Measurements from ENCODE around the gene ACOD1. TPM values are rescaled to one million over a fixed set of nuclear protein-coding genes. Genes with fewer than 3 reads are reported as not detected.
"Not testable (repeated sequence)": the region's sequence is repeated elsewhere in the genome, so short reads cannot be mapped to it uniquely, and the experiment has no call there.

The ACOD1 gene
- polyA plus RNA-seq, 1 of the 3 experiments (the other 2 are of a cell fraction), result not detected

- H3K9ac ChIP-seq, result no peak overlapping the region
- WGBS (ENCODE audit: low lambda C conversion rate), result 5% methylated on average over 4 of the region's 4 CpGs
- no peaks in the 10 kb centered on the region for H3K27me3 ChIP-seq (ENCODE audit: insufficient read depth)
- no peaks in the 10 kb centered on the region for H4K20me1 ChIP-seq (ENCODE audit: insufficient read depth)
- H3K4me3 ChIP-seq (ENCODE audit: low read depth in 2 of 2, low read length in 1 of 2), result no peak overlapping the region
- H3K4me2 ChIP-seq, result no peak overlapping the region
- ChIA-PET POLR2A (no interaction called here), CTCF (interaction anchor here (0.8 kb wide), 2 partner anchors 13 to 21 kb away, joined by 3 read pairs; no protein-coding TSS in a partner anchor)
- no peaks in the 10 kb centered on the region for H3F3A ChIP-seq (replicated peaks; ENCODE audit: insufficient read depth)
- H3K36me3 ChIP-seq (replicated peaks in 1 of 2; ENCODE audit: control insufficient read depth in 1 of 2, insufficient read depth in 2 of 2, low read length in 1 of 2), result no peaks in the 10 kb centered on the region
- H3K79me2 ChIP-seq (ENCODE audit: insufficient read depth), result no peaks in the 10 kb centered on the region
- H3K4me1 ChIP-seq (ENCODE audit: control insufficient read depth in 1 of 2, insufficient read depth in 2 of 2, low read depth in 1 of 2, low read length in 1 of 2), result no peaks in the 10 kb centered on the region
- TF ChIP-seq, protein P1, sequence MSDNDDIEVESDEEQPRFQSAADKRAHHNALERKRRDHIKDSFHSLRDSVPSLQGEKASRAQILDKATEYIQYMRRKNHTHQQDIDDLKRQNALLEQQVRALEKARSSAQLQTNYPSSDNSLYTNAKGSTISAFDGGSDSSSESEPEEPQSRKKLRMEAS (IDR thresholded peaks at IDR 0.05; ENCODE audit: low read depth), result no peak
- TF ChIP-seq, protein P2, sequence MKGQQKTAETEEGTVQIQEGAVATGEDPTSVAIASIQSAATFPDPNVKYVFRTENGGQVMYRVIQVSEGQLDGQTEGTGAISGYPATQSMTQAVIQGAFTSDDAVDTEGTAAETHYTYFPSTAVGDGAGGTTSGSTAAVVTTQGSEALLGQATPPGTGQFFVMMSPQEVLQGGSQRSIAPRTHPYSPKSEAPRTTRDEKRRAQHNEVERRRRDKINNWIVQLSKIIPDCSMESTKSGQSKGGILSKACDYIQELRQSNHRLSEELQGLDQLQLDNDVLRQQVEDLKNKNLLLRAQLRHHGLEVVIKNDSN (IDR thresholded peaks at IDR 0.05; ENCODE audit: borderline replicate concordance, low read depth), result no peak
- TF ChIP-seq POLR2AphosphoS5 (IDR thresholded peaks at IDR 0.05; ENCODE audit: low read depth, low read length), result no peak
- TF ChIP-seq GABPA (IDR thresholded peaks at IDR 0.05; ENCODE audit: low read depth), result no peak
- TF ChIP-seq MEF2A (IDR thresholded peaks at IDR 0.05; ENCODE audit: borderline replicate concordance, low read depth), result no peak
- no peak for TF ChIP-seq IRF3 (IDR thresholded peaks at IDR 0.05; ENCODE audit: low read depth, low read length)
- no peak for TF ChIP-seq EP300 (IDR thresholded peaks at IDR 0.05; ENCODE audit: borderline replicate concordance in 1 of 2, low read depth in 1 of 2, low read length in 1 of 2)
- TF ChIP-seq RAD21 (IDR thresholded peaks at IDR 0.05; ENCODE audit: low read length), result no peak
- TF ChIP-seq GATA2 (CRISPR knock-in tag; IDR thresholded peaks at IDR 0.05), result no peak
- TF ChIP-seq CTCF (IDR thresholded peaks at IDR 0.05), result no peak
- TF ChIP-seq TEAD4 (IDR thresholded peaks at IDR 0.05; ENCODE audit: borderline replicate concordance, insufficient read depth), result no peak
- TF ChIP-seq USF2 (IDR thresholded peaks at IDR 0.05; ENCODE audit: borderline replicate concordance, low read depth, low read length), result no peak
- no peak for TF ChIP-seq FOSL2 (IDR thresholded peaks at IDR 0.05; ENCODE audit: borderline replicate concordance, low read depth)
- no peak for TF ChIP-seq ELF1 (IDR thresholded peaks at IDR 0.05)
- DNase-seq, result no peak
- no peak overlapping the region for H2AFZ ChIP-seq (ENCODE audit: low read depth)
- no peaks in the 10 kb centered on the region; the same call in 1 of the 2 replicates for H3K9me3 ChIP-seq
- no peak overlapping the region for H3K27ac ChIP-seq (ENCODE audit: low read depth in 2 of 2, low read length in 1 of 2)
- H3K9me2 ChIP-seq, result no peaks in the 10 kb centered on the region
Observed at GRCh38 chr13:76958841-76959432, 10.6 kb downstream of the ACOD1 start.

DNA sequence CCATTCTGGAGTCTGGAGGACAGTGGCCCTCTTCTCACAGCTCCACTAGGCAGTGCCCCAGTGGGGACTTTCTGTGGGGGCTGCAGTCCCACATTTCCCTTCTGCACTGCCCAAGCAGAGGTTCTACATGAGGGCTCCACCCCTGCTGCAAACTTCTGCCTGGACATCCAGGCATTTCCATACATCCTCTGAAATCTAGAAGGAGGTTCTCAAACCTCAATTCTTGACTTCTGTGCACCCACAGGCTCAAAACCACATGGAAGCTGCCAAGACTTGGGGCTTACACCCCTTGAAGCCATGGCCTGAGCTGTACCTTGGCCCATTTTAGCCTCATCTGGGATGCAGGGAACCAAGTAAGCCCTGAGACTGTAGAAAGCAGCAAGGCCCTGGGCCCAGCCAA lies 11.4 kb downstream of the ACOD1 start:
- H4K20me1 ChIP-seq (ENCODE audit: insufficient read depth); POLR2A ChIA-PET; H3K4me2 ChIP-seq; H3K9me2 ChIP-seq; H3K36me3 ChIP-seq (replicated peaks in 1 of 2; ENCODE audit: control insufficient read depth in 1 of 2, insufficient read depth in 2 of 2, low read length in 1 of 2); H3K9me3 ChIP-seq; H3K9ac ChIP-seq; DNase-seq; H3K27ac ChIP-seq (ENCODE audit: low read depth in 2 of 2, low read length in 1 of 2); H3K4me1 ChIP-seq (ENCODE audit: control insufficient read depth in 1 of 2, insufficient read depth in 2 of 2, low read depth in 1 of 2, low read length in 1 of 2); H3K79me2 ChIP-seq (ENCODE audit: insufficient read depth); H3K27me3 ChIP-seq (ENCODE audit: insufficient read depth); H3K4me3 ChIP-seq (ENCODE audit: low read depth in 2 of 2, low read length in 1 of 2); H3F3A ChIP-seq (replicated peaks; ENCODE audit: insufficient read depth); H2AFZ ChIP-seq (ENCODE audit: low read depth): not testable (repeated sequence)
- CTCF ChIA-PET, result interaction anchor here (0.8 kb wide), 2 partner anchors 12 to 20 kb away, joined by 3 read pairs; no protein-coding TSS in a partner anchor
